NCI-H146 (cell line): ENCODE measurements around the gene CHRM1.

ENCODE experiments used
- DNase-seq: peaks from one replicate; lab custom pipeline; 2025; lab: John Stamatoyannopoulos, UW

CHRM1 gene

DNA sequence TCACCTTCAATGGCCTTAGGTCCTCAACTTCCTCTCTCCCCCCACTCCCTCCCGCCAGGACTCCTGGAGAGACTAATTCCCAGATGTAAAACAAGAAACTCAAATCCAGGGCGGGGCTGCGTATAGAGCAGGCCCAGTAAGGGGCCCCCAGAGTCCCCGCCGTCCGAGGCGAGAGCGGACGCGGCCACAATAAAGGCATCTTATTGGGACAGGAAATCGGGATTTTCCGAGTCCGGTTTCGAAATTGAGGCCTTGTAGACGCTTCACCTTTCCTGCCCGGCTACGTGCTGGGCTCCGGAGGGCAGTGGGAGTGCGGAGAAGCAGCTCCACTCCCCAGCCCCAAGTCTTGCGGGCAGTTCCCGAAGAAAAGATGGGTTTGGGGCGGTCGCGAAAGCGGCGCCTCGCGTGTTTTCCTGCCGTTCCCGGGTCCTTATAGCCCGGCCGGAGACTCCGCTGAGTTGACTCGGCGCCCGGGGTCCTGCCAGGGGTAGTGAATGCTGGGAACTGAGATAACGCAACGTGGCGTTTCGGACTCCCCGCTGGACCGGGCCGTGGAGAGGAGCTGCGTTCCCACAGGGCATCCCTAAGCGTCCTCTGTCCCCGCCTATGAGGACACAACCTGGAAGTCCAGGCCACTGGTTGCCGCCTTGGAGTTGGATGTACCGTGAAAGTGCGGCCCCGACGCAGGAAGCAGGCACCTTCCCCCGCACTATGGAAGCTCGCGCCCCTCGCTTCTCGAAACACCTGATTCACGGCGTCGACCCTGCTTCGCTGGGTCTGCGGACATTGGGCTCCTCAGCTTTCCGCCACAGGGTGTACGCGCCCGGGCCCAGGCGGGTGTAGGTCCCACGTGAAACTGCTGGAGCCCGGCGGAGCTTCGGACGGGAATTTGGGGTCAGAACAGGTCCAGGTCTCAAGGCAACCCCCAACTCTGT is 4.8 kb upstream of the CHRM1 start:
- DNase-seq: no peak

DNA sequence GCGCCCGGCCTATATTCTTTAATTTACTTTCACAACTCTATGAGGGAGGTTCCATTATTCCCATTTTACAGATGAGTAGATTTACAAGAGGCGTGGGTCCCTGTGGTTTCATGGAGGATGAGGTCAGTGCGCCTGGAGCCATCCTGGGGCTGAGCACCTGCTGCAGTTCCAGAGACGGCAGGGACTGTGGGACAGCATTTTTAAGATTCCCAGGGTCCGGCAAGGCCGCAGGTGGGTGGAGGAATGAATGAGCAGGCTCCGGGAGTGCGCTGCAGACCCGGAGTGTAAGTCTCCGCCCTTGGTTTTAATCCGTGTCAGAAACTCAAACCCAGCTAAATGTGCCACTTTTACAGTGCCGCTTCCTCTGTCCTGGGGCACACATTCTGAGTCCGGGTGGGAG is 4.1 kb upstream of the CHRM1 start:
- DNase-seq: no peak

DNA sequence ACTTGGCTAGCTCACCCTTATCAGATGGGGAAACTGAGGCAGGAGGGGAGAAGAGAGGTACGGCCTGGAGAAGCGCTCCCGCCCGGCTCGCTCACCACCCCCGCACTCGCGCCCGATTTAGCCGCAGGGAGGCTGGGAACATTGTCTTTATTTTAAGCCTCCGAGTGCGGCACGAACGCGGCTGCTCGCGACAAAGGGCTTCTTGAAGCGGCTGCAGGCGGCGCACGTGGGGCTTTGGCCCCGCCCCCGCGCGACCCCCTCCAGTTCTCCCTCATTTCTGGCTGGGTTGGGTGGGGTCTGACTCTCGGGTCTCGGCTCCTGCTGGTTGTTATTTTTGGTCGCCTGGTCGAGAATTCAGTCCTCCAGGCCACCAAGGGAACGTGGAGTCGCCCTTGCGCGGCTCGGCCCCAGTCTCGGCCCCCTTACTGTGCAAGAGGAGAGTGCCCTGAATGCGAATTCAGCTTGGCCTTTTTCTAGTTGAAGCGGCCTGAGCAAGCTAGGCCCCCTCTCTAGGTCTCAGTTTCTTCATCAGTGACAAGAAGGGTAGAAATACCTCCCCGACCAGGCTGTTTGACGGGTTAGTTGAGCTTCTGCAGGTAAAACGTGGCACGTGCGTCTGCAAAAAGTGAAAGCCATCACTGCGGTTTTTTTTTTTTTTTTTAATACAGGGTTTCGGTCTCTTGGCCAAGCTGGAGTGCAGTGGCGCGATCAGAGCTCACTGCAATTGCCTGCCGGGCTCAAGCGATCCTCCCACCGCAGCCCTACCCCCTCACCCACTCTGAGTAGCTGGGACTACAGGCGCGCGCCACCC is 2.6 kb upstream of the CHRM1 start:
- no peak for DNase-seq

DNA sequence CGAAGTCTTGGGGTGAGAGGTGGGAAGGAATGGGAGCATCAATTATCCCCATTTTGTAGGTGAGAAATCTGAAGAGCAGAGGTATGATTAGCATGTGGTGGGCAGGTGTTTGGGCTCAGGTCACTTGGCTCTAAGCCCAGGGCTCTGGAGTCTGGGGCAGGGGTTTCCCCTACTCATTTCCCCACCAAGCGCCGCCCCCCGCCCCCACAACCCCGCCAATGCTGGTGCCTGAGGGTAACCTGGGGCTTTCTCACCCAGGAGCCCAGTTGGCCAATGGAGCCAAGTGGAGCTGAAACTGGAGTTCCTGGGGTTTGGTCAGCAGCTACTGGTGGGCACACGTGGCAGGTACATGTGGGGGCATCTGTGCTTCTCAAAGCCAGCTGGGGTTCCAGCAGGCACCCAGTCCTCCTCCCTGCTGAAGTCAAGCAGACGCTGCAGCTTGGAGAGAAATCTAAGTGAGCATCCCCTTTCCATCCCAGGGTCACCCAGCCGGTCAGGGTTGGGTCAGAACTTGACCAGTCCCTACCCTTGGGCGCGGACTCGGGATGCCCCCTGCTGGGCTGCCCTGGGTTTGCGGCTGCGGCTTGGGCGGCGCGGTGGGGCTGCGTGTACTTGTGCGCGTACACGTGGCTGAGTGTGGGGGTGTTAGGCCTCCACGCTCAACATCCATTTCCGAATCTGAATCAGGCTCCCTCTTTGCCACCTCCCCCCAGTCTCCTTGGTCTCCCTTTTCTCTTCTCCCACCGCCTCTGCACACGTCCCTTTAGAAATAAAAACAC is 1.7 kb upstream of the CHRM1 start:
- no peak for DNase-seq

GRCh38 chr11:62922189-62922589 is 1.0 kb upstream of the CHRM1 start:
- DNase-seq: no peak

DNA sequence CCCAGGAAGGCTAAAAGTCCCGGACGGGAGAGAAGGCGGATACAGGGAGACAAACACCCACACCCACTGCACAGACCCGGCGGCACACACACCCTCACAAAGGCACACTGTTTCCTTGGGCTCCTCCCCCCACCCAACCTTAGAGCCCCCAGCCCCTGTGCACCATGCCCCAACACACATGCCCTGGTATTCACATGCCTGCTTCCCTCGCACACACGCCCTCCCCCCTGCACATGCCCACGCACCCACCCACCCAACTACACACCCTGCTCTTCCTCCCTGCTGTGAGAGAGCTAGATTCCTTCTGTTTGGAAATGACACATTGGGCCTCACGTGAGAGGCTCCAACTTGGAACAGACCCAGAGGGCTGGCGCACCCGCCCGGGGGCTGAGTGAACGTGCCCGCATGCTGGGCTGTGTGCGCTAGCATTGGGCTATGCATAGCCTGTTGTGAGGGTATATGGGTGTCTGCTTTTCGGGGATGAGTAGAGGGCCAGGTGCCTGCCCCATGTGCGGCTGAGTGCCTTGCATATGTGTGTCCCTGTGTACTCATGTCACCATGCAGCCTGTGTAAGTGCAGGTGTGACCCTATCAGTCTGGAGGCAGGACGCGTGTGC is 518 bp upstream of the CHRM1 start:
- no peak for DNase-seq

DNA sequence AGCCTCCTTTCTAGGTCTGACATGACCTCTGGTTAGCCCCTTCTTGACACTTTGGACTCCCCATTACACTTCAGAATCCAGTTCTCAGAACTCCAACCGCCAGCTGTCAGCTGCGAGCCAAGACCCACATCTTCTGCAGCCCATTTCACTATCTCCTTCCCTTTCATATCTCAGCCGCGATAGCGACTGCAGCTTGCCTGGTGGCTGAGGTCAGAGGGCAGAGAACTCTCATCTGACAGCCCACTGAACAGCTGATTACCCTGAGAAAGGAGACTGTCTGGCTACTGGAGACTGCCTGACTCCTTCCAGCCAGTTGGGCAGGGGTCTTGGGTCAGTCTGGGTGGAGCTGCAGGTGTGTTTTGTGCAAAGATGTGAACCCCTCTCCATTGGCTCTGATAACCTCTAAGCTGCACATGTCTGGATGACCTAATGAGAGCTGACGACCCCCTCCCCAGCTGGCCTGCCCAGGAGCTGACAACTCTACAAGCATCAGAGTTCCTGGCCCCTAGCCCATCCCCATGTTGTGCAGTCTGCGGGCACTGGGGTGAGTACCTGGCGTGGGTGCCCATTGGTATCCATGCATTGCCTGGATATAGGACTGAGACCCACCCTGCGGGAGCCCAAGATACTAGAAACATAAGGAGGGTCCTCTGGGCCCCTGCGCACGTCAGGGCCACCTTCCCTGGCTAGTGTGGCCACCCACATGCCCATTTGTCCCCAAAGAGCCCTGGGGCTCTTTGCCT is 1.1 kb downstream of the CHRM1 start:
- no peak for DNase-seq

- no peak for DNase-seq
Measured at GRCh38 chr11:62919476-62919875, 1.7 kb downstream of the CHRM1 start.

GRCh38 chr11:62918531-62918930 is 2.6 kb downstream of the CHRM1 start:
- no peak for DNase-seq

GRCh38 chr11:62917906-62918502 is 3.2 kb downstream of the CHRM1 start:
- no peak for DNase-seq

GRCh38 chr11:62914416-62914815 is 6.7 kb downstream of the CHRM1 start:
- no peak for DNase-seq

DNA sequence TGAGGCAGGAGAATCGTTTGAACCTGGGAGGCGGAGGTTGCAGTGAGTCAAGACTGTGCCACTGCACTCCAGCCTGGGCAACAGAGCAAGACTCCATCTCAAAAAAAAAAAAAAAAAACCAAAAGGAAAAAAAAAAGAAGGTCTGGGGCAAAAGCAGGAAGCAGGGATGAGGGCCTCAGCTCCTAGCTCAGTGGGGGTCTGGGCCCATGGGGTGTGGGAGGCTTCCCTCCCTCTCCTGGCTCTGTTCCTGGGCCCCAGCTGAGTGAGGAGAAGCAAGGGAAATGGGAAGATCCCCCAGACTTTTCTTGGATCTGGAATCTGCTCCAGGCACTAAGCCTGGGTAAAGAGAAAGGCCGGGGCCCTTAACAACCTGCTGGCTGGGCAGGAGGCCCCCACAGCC is 8.9 kb downstream of the CHRM1 start:
- DNase-seq: no peak

GRCh38 chr11:62911137-62912130 is 9.7 kb downstream of the CHRM1 start:
- no peak for DNase-seq

GRCh38 chr11:62910141-62910882 is 10.9 kb downstream of the CHRM1 start:
- DNase-seq: no peak

- peak; percentile 37 for DNase-seq
Measured at GRCh38 chr11:62909107-62909894, 11.9 kb downstream of the CHRM1 start.

DNA sequence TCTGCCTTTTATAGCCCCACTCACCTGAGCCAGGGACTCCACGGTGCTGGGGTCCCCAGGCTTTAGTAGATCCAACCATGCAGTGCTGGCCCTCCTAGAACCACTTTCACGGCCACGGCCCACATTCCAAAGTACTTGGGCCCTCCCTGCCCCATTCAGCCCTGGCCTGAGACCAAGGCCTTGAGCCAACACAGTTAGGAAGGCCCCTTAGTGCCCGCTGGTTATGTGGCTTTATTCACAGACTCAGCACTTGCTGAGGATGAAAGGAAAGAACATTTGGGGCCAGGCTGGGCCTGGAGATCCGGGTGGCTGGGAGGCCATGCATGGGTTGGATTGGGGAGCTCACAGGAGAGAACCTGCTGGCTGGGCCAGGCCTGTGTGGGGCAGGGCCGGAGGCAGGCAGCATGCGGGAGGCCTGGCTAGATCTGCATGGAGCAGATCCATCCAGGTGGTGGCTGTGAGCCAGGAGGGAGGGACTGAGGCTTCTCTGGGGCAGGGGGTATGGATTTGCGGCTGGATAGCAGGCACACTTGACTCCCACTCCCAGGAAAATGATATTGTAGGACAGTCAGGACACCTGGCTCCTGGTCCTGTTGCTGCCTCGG is 12.6 kb downstream of the CHRM1 start:
- no peak for DNase-seq

DNA sequence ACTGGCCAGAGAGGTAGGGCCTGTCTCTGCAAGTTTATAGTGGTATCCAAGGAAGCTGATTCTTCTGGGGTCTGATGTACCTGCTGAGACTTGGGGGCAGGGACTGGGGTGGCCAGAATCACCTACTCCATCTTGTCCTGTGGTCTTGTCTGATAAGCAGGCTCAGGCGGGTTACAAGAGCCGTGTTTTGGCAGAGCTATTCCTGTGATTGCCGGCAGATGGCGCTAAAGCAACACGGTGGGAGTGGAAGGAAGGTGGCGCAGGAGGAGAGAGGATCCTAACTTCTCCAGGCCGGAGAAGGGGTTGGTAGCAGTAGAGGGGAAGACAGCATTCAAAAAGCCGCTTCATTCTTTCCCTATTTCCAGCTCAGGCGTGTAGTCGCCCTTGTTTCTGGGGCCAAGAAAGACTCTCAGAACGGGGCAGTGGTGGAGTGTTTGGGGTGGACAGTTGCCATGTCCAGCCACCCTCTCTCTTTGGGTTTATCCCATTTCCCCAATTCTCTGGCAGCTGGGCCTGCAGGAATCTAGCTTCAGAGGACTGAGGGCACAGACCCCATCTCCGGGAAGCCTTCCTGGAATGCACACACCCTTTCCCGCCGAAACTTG is 15.1 kb downstream of the CHRM1 start:
- peak; percentile 63 for DNase-seq
